Astrocyte of the spinal cord (primary cell): Measurements from ENCODE around the gene ANKRD33B.

ENCODE experiments used
- DNase-seq: peaks from one replicate; pipeline ENCODE4 v3.0.0; 2011; ENCODE audit warnings: low read depth, low spot score
- H3K4me3 ChIP-seq: 2 replicates; pipeline ENCODE4 v1.5.1; 2011; ENCODE audit warnings: low read depth, mild to moderate bottlenecking, low read length, moderate library complexity
- CTCF ChIP-seq: IDR thresholded peaks from 2 replicates; pipeline ENCODE4 v1.5.1; 2012; ENCODE audit warnings: low read depth, mild to moderate bottlenecking, low read length, inconsistent platforms
- in situ Hi-C: cut with HindIII; loops from 2 replicates; pipeline ENCODE4 v1.10.0; 2017; ENCODE audit warnings: low sequenced_read_pairs

ANKRD33B gene

DNA sequence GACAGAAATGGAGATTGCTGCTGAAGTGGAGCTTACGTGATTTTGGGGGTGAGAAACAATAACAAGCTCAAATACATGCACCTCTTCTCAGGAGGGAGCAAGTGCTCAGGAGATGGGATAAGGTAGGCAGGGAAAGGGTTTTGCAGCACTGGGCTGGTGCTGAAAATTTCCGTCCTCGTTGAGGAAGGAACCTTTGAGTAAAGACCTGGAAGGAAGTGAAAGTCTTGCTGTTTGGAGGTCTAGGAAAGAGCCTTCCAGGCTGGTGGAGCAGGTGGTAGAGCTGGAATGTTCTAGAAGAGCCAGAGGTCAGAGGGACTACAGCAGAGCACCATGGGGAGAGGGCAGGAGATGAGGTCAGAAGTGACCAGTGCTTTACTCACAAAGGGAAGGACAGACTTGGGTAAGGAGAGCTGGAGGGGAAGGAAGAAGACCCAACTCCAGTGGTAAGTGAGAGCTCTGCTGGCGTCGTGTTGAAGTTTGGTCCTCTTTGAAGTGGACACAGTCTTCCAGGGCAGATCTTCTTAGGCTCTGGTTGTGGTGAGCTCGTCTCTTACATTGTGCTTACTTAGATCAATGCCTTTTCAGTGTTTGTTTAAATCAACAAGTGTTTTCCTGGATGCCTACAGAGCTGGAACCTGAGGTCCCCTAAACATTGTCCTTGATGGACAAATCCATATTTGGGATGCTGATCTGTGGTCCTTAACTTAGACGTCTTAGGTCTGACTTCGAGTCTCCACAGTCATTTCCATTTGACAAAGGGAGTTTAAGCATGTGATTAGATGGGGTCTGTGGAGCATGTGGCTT lies 21.0 kb downstream of the ANKRD33B start:
- no peak for TF ChIP-seq CTCF
- DNase-seq, result no peak
- in situ Hi-C loops, result no loop called here
- H3K4me3 ChIP-seq, result no peak overlapping the region

DNA sequence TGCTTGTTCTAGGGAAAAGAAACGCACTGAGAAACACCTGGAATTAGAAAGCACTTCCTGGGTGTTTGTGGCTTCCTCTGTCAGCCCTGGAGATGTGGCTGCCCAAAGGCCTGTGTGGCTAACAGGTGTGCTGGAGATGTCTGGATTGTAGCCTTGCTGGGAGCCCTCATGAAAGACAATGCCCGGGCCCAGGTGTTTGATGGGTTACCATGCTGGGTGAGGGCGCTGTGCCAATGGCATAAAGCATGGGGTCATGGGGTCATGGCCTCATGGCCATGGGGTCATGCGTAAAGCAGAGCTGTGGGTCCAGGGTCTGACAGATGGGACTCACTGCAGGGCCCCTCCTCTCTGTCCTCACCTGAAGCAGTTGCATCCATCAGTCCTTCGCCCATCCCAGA lies 21.6 kb downstream of the ANKRD33B start:
- DNase-seq, result no peak
- H3K4me3 ChIP-seq, result no peak overlapping the region
- in situ Hi-C loops, result no loop called here
- TF ChIP-seq CTCF, result no peak

DNA sequence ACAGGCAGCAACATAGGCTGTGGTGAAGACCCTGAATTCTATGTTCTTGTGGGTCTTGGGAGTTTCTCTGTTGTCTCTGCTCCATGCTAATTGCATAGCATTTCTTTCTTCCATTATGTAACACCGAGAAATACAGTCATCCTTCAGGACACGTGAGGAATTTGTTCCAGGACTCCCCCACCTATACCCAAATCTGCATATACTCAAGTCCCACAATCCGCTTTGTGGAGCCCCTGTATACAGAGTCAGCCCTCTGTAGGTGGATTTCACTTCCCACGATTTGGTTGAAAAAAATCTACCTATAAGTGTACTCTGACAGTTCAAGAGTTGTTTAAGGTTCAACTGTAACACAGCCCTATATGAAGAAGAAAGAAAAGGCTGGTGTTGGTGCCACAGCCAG lies 22.1 kb downstream of the ANKRD33B start:
- in situ Hi-C loops, result no loop called here
- no peak overlapping the region for H3K4me3 ChIP-seq
- TF ChIP-seq CTCF, result no peak
- DNase-seq, result no peak

GRCh38 chr5:10586555-10586954 lies 22.7 kb downstream of the ANKRD33B start:
- in situ Hi-C loops, result no loop called here
- TF ChIP-seq CTCF, result no peak
- no peak overlapping the region for H3K4me3 ChIP-seq

DNA sequence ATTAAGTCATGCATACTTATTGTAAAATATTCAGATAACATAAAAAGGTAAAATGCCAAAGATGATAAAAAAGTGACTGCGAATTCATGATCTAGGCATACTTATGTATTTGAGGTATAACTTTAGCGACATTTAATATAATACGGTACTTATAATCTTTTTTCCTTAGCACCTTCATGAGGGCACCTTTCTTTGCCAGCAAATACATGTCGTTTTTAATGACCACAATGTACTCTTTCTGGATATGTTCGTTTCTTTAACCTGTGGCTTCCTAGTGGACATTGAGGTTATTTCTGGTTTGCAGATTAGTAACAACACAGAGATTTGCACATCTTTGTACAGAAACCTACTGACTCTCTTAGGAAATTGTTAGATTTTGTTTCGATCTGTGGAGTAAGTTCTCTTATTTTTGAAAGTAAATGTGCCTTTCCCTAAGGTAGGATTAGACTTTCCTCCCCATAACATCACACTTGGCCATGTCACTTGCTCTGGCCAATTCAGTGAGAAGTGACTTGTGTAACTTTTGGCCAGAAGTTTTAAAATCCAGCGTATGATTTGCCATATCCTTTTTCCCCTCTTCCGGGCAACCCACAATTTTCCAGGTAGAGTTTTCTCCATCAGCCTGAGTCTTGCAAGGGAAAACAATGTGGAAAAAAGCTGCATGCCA lies 24.4 kb downstream of the ANKRD33B start:
- in situ Hi-C loops, result no loop called here
- TF ChIP-seq CTCF, result no peak
- no peak for DNase-seq
- no peak overlapping the region for H3K4me3 ChIP-seq

More at GRCh38 chr5:10586555-10586954, 22.7 kb downstream of the ANKRD33B start:
- no peak for DNase-seq

- DNase-seq, result no peak
- in situ Hi-C loops, result no loop called here
- no peak for TF ChIP-seq CTCF
- no peak overlapping the region for H3K4me3 ChIP-seq
These were observed 25.0 kb downstream of the ANKRD33B start for GRCh38 chr5:10588779-10589447.
